ENCODE measurements around the gene ABCA2.

DNA sequence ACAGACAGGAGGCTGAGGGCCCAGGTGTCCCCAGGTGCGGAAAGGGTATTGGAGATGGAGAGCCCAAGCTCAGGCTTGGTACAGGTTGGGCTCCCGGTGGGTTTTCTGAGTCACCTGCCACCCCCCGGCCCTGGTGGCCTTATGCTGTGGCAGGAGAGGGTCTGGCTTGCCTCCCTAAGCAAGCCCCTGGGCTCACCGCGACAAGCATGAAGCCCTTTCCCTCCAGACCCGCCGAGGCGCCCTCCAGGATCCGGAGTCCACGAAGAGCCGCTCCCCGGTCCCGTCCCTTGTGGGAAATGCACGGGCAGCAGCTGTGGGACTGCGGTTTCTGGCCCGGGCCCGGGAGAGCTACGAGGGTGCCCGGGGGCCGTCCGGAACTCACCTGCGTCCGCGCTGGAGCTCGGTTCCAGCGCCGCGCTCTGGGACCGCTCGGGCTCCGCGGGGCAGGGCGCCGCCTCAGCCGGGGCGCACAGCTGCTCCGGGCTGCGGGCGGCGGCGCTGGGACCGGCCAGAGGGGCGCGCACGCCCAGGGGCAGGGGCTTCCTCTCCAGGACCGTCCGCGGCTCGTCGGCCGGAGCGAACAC is 41.6 kb upstream of the ABCA2 start:
- TF ChIP-seq EZH2 (IDR thresholded peaks at IDR 0.05) (no peak), POLR2AphosphoS5 (IDR thresholded peaks at IDR 0.05; ENCODE audit: borderline replicate concordance, low read depth, low read length) (no peak)

Data from SK-N-MC (cell line).